Measurements from ENCODE around the gene KRT39.
A peak's percentile ranks its signal among the peaks of the same experiment; 100 is the strongest.

KRT39 gene

GRCh38 chr17:40980117-40980516 is 13.4 kb upstream of the KRT39 start:
- DNase-seq, result no peak

- no peak for DNase-seq
Measured at GRCh38 chr17:40978575-40979151, 11.9 kb upstream of the KRT39 start.

GRCh38 chr17:40975516-40975915 is 8.8 kb upstream of the KRT39 start:
- DNase-seq, result no peak

GRCh38 chr17:40974366-40974765 is 7.6 kb upstream of the KRT39 start:
- DNase-seq, result no peak

GRCh38 chr17:40967582-40967981 is 834 bp upstream of the KRT39 start:
- DNase-seq, result no peak

- no peak for DNase-seq
Measured at GRCh38 chr17:40963838-40964237, 2.9 kb downstream of the KRT39 start.

GRCh38 chr17:40962059-40962561 is 4.6 kb downstream of the KRT39 start:
- DNase-seq, result no peak

- no peak for DNase-seq
Measured at GRCh38 chr17:40961591-40961990, 5.2 kb downstream of the KRT39 start.

GRCh38 chr17:40960144-40960543 is 6.6 kb downstream of the KRT39 start:
- no peak for DNase-seq

- no peak for DNase-seq
Measured at GRCh38 chr17:40958086-40958953, 8.4 kb downstream of the KRT39 start.

- no peak for DNase-seq
Measured at GRCh38 chr17:40956401-40957254, 10.1 kb downstream of the KRT39 start.

- peak; percentile 38 for DNase-seq
Measured at GRCh38 chr17:40953881-40954280, 12.9 kb downstream of the KRT39 start.

GRCh38 chr17:40952661-40953060 is 14.1 kb downstream of the KRT39 start:
- no peak for DNase-seq

GRCh38 chr17:40952154-40952553 is 14.6 kb downstream of the KRT39 start:
- no peak for DNase-seq

GRCh38 chr17:40951011-40951622 is 15.6 kb downstream of the KRT39 start:
- no peak for DNase-seq

GRCh38 chr17:40950176-40950575 is 16.6 kb downstream of the KRT39 start:
- DNase-seq, result no peak

GRCh38 chr17:40949418-40949817 is 17.3 kb downstream of the KRT39 start:
- no peak for DNase-seq

- DNase-seq, result no peak
Measured at GRCh38 chr17:40947929-40948328, 18.8 kb downstream of the KRT39 start.

- no peak for DNase-seq
Measured at GRCh38 chr17:40945414-40945813, 21.3 kb downstream of the KRT39 start.

GRCh38 chr17:40944531-40944930 is 22.2 kb downstream of the KRT39 start:
- no peak for DNase-seq

GRCh38 chr17:40942553-40942952 is 24.2 kb downstream of the KRT39 start:
- no peak for DNase-seq

GRCh38 chr17:40940266-40940665 is 26.5 kb downstream of the KRT39 start:
- DNase-seq, result no peak

GRCh38 chr17:40938981-40939380 is 27.8 kb downstream of the KRT39 start:
- DNase-seq, result no peak
